Measurements from ENCODE around the gene LRRC46. TPM values are rescaled to one million over a fixed set of nuclear protein-coding genes. Genes with fewer than 3 reads are reported as not detected.
A peak's percentile ranks its signal among the peaks of the same experiment; 100 is the strongest.

LRRC46 gene
- total RNA-seq, 2 experiments from 2014 or later: 0.46 to 0.68 TPM

GRCh38 chr17:47816111-47816735 lies 15.2 kb upstream of the LRRC46 start:
- Mint-ChIP-seq H3K4me3 (no peak overlapping the region), H3K4me1 (peaks cover 9% of the 10 kb centered on the region), H3K36me3 (peaks cover 2% of the 10 kb centered on the region), H3K9me3 (no peaks in the 10 kb centered on the region), H3K27ac (no peak overlapping the region), H3K27me3 (no peaks in the 10 kb centered on the region)
- no peak for DNase-seq

GRCh38 chr17:47816947-47817346 lies 14.5 kb upstream of the LRRC46 start:
- no peak for DNase-seq

GRCh38 chr17:47818002-47818695 lies 13.3 kb upstream of the LRRC46 start:
- no peak for DNase-seq
- no peaks in the 10 kb centered on the region for H3K9me3 Mint-ChIP-seq
- H3K4me3 Mint-ChIP-seq: no peak overlapping the region
- H3K36me3 Mint-ChIP-seq: peaks cover 2% of the 10 kb centered on the region
- H3K27ac Mint-ChIP-seq: no peak overlapping the region
- no peaks in the 10 kb centered on the region for H3K27me3 Mint-ChIP-seq
- peaks cover 18% of the 10 kb centered on the region for H3K4me1 Mint-ChIP-seq

More at GRCh38 chr17:47816947-47817346, 14.5 kb upstream of the LRRC46 start:
- no peak overlapping the region for H3K4me3 Mint-ChIP-seq
- H3K4me1 Mint-ChIP-seq: peaks cover 11% of the 10 kb centered on the region
- peaks cover 2% of the 10 kb centered on the region for H3K36me3 Mint-ChIP-seq
- no peak overlapping the region for H3K27ac Mint-ChIP-seq
- H3K9me3 Mint-ChIP-seq: no peaks in the 10 kb centered on the region
- H3K27me3 Mint-ChIP-seq: no peaks in the 10 kb centered on the region

- H3K4me1 Mint-ChIP-seq: peaks cover 18% of the 10 kb centered on the region
- H3K27me3 Mint-ChIP-seq: no peaks in the 10 kb centered on the region
- no peak for DNase-seq
- H3K36me3 Mint-ChIP-seq: peaks cover 5% of the 10 kb centered on the region
- H3K27ac Mint-ChIP-seq: no peak overlapping the region
- no peak overlapping the region for H3K4me3 Mint-ChIP-seq
- no peaks in the 10 kb centered on the region for H3K9me3 Mint-ChIP-seq
These were observed 12.0 kb upstream of the LRRC46 start for GRCh38 chr17:47819475-47819874.

GRCh38 chr17:47820033-47820789 lies 11.3 kb upstream of the LRRC46 start:
- no peak for DNase-seq
- Mint-ChIP-seq H3K4me1 (peaks cover 18% of the 10 kb centered on the region), H3K27ac (peak overlapping the region; percentile 79), H3K36me3 (peaks cover 5% of the 10 kb centered on the region), H3K27me3 (no peaks in the 10 kb centered on the region), H3K9me3 (no peaks in the 10 kb centered on the region), H3K4me3 (peak overlapping the region; percentile 96)

GRCh38 chr17:47821031-47821423 lies 10.4 kb upstream of the LRRC46 start:
- Mint-ChIP-seq H3K4me3 (peak overlapping the region; percentile 96), H3K36me3 (peaks cover 5% of the 10 kb centered on the region), H3K27me3 (no peaks in the 10 kb centered on the region), H3K27ac (peak overlapping the region; percentile 79), H3K4me1 (peaks cover 18% of the 10 kb centered on the region), H3K9me3 (no peaks in the 10 kb centered on the region)
- no peak for DNase-seq

GRCh38 chr17:47821424-47822391 lies 9.8 kb upstream of the LRRC46 start, which contains the start of gene OSBPL7:
Gene OSBPL7, minus strand, starts transcription at chr17:47821794. Its CDS starts 1,516 bp downstream, at chr17:47820278.
- Mint-ChIP-seq H3K36me3 (peaks cover 9% of the 10 kb centered on the region), H3K4me1 (peaks cover 18% of the 10 kb centered on the region), H3K9me3 (no peaks in the 10 kb centered on the region), H3K27ac (peak within 1 kb of the TSS; percentile 79), H3K4me3 (peak within 1 kb of the TSS; percentile 96), H3K27me3 (no peaks in the 10 kb centered on the region)
- peak; percentile 82 for DNase-seq

GRCh38 chr17:47822785-47823184 lies 8.7 kb upstream of the LRRC46 start:
- Mint-ChIP-seq H3K27me3 (no peaks in the 10 kb centered on the region), H3K4me3 (peak overlapping the region; percentile 25), H3K36me3 (peaks cover 13% of the 10 kb centered on the region), H3K27ac (no peak overlapping the region), H3K9me3 (no peaks in the 10 kb centered on the region), H3K4me1 (peaks cover 18% of the 10 kb centered on the region)
- no peak for DNase-seq

- H3K9me3 Mint-ChIP-seq: no peaks in the 10 kb centered on the region
- H3K4me3 Mint-ChIP-seq: no peak overlapping the region
- H3K27ac Mint-ChIP-seq: no peak overlapping the region
- H3K27me3 Mint-ChIP-seq: no peaks in the 10 kb centered on the region
- H3K36me3 Mint-ChIP-seq: peaks cover 17% of the 10 kb centered on the region
- peaks cover 18% of the 10 kb centered on the region for H3K4me1 Mint-ChIP-seq
- no peak for DNase-seq
These were observed 8.0 kb upstream of the LRRC46 start for GRCh38 chr17:47823519-47823918.

- Mint-ChIP-seq H3K4me3 (peak overlapping the region; percentile 96), H3K9me3 (no peaks in the 10 kb centered on the region), H3K27ac (peak overlapping the region; percentile 84), H3K36me3 (peaks cover 15% of the 10 kb centered on the region), H3K27me3 (peaks cover 3% of the 10 kb centered on the region), H3K4me1 (peaks cover 22% of the 10 kb centered on the region)
- no peak for DNase-seq
These were observed 1.6 kb upstream of the LRRC46 start for GRCh38 chr17:47829870-47830269.

GRCh38 chr17:47830396-47831002 lies 971 bp upstream of the LRRC46 start:
- no peak for DNase-seq
- Mint-ChIP-seq H3K27me3 (peaks cover 3% of the 10 kb centered on the region), H3K9me3 (no peaks in the 10 kb centered on the region), H3K27ac (peak overlapping the region; percentile 84), H3K4me3 (peak overlapping the region; percentile 96), H3K36me3 (peaks cover 15% of the 10 kb centered on the region), H3K4me1 (peaks cover 24% of the 10 kb centered on the region)

GRCh38 chr17:47831934-47832327 lies 461 bp downstream of the LRRC46 start:
- peak overlapping the region; percentile 84 for H3K27ac Mint-ChIP-seq
- peaks cover 24% of the 10 kb centered on the region for H3K4me1 Mint-ChIP-seq
- peaks cover 3% of the 10 kb centered on the region for H3K27me3 Mint-ChIP-seq
- no peak for DNase-seq
- H3K36me3 Mint-ChIP-seq: peaks cover 10% of the 10 kb centered on the region
- H3K9me3 Mint-ChIP-seq: no peaks in the 10 kb centered on the region
- peak overlapping the region; percentile 96 for H3K4me3 Mint-ChIP-seq

GRCh38 chr17:47834756-47835155 lies 3.3 kb downstream of the LRRC46 start:
- Mint-ChIP-seq H3K4me1 (peaks cover 29% of the 10 kb centered on the region), H3K4me3 (no peak overlapping the region), H3K27me3 (peaks cover 3% of the 10 kb centered on the region), H3K27ac (peak overlapping the region; percentile 11), H3K9me3 (no peaks in the 10 kb centered on the region), H3K36me3 (no peaks in the 10 kb centered on the region)
- no peak for DNase-seq

GRCh38 chr17:47836601-47837000 lies 5.1 kb downstream of the LRRC46 start:
- peaks cover 35% of the 10 kb centered on the region for H3K4me1 Mint-ChIP-seq

More at GRCh38 chr17:47836601-47837000, 5.1 kb downstream of the LRRC46 start:
- DNase-seq: no peak
- Mint-ChIP-seq H3K27me3 (peaks cover 3% of the 10 kb centered on the region), H3K27ac (no peak overlapping the region), H3K9me3 (no peaks in the 10 kb centered on the region), H3K36me3 (no peaks in the 10 kb centered on the region), H3K4me3 (no peak overlapping the region)
